Measurements from ENCODE around the gene MBP. TPM values are rescaled to one million over a fixed set of nuclear protein-coding genes. Genes with fewer than 3 reads are reported as not detected.

MBP gene
- total and polyA plus RNA-seq, 2 of the 4 experiments (the other 2 are of a cell fraction) = 0.72 to 0.90 TPM

GRCh38 chr18:76992226-76993084 is 140.1 kb downstream of the MBP start:
- H3K27ac ChIP-seq (ENCODE audit: insufficient read depth, low read length) = no peak overlapping the region
- dilution Hi-C loops (cut with HindIII; ENCODE audit: low sequenced_read_pairs, unreplicated experiment) (no loop called here), intact Hi-C loops (cut with micrococcal nuclease) (no loop called here), in situ Hi-C loops (cut with MboI; ENCODE audit: low sequenced_read_pairs) (no loop called here)
- H2BK15ac ChIP-seq (ENCODE audit: low read depth, low read length) = no peak overlapping the region
- H3K4me2 ChIP-seq (ENCODE audit: low read depth, low read length) = no peak overlapping the region
- no peak overlapping the region for H3K56ac ChIP-seq (ENCODE audit: extremely low read depth, insufficient read depth, low read length)
- no peak overlapping the region for H2BK20ac ChIP-seq (ENCODE audit: low read depth, low read length)
- H2AFZ ChIP-seq (replicated peaks; ENCODE audit: low read length, poor library complexity) = peak overlapping the region; percentile 48
- no peak overlapping the region for H3K9ac ChIP-seq (ENCODE audit: low read depth, low read length)
- H3K18ac ChIP-seq (ENCODE audit: low read depth, low read length) = no peak overlapping the region
- no peak overlapping the region for H2AK5ac ChIP-seq (ENCODE audit: low read depth, low read length)
- 71% methylated on average over 3 of the region's 17 CpGs; no CpG with 5 or more reads in 1 of the 2 experiments for WGBS, 2 experiments (ENCODE audit: extremely low coverage in 2 of 2, insufficient read length in 1 of 2)
- H3K27me3 ChIP-seq (ENCODE audit: control insufficient read depth, insufficient read depth, low read length) = peaks cover 10% of the 10 kb centered on the region
- no TSS peak for BruUV-seq (replicated peaks)
- H4K5ac ChIP-seq (ENCODE audit: low read depth, low read length) = no peak overlapping the region
- POLR2A ChIA-PET (ENCODE audit: unreplicated experiment) = no interaction called here
- no peak overlapping the region for H2AK9ac ChIP-seq (replicated peaks; ENCODE audit: low read depth, low read length, poor library complexity)
- no peaks in the 10 kb centered on the region for H3K36me3 ChIP-seq (ENCODE audit: control insufficient read depth, insufficient read depth, low read length)
- no peak overlapping the region for H2BK5ac ChIP-seq (ENCODE audit: low read depth, low read length, poor library complexity, severe bottlenecking)
- no peak overlapping the region for H2BK120ac ChIP-seq (ENCODE audit: low read depth, low read length)
- no peak overlapping the region for H3K4ac ChIP-seq (ENCODE audit: low read depth, low read length)
- no peak overlapping the region for H4K91ac ChIP-seq (ENCODE audit: insufficient read depth, low read depth, low read length)
- CTCF ChIA-PET = no interaction called here
- H3K14ac ChIP-seq (replicated peaks; ENCODE audit: low read depth, low read length) = no peak overlapping the region
- no peaks in the 10 kb centered on the region for H4K20me1 ChIP-seq (ENCODE audit: insufficient read depth, low read length)
- H4K8ac ChIP-seq (ENCODE audit: low read depth in 2 of 2, low read length in 2 of 2) = no peak overlapping the region
- H3K79me1 ChIP-seq (ENCODE audit: low read depth in 1 of 2, low read length in 2 of 2) = no peaks in the 10 kb centered on the region
- H3K9me1 ChIP-seq (ENCODE audit: insufficient read depth, low read length) = no peaks in the 10 kb centered on the region
- H3K9me3 ChIP-seq (ENCODE audit: control insufficient read depth, insufficient read depth, low read length) = no peaks in the 10 kb centered on the region
- ATAC-seq (ENCODE audit: low read depth) (no peak), DNase-seq (no peak)
- no peaks in the 10 kb centered on the region for H3K4me1 ChIP-seq (ENCODE audit: control insufficient read depth, insufficient read depth, low read length)
- no peak overlapping the region for H3K4me3 ChIP-seq (ENCODE audit: insufficient read depth, low read depth, low read length)
- H3K23ac ChIP-seq (ENCODE audit: low read depth, low read length) = no peak overlapping the region
- TF ChIP-seq RFX5 (IDR thresholded peaks at IDR 0.05; ENCODE audit: low read depth, low read length) (no peak), RCOR1 (IDR thresholded peaks at IDR 0.05; ENCODE audit: insufficient replicate concordance, low read length) (no peak), FOS (IDR thresholded peaks at IDR 0.05; ENCODE audit: low read depth, low read length) (no peak), MAFK (IDR thresholded peaks at IDR 0.05; ENCODE audit: low read depth, low read length) (no peak), CTCF (conservative IDR thresholded peaks at IDR 0.05; ENCODE audit: low read depth, low read length) (no peak), CEBPB (IDR thresholded peaks at IDR 0.05; ENCODE audit: low read depth, low read length) (no peak), RAD21 (IDR thresholded peaks at IDR 0.05; ENCODE audit: low read length) (no peak), NFE2L2 (IDR thresholded peaks at IDR 0.05; ENCODE audit: low read depth, low read length) (no peak), USF2 (IDR thresholded peaks at IDR 0.05; ENCODE audit: low read depth, low read length) (no peak), BHLHE40 (IDR thresholded peaks at IDR 0.05; ENCODE audit: low read depth, low read length) (no peak), MAZ (IDR thresholded peaks at IDR 0.05; ENCODE audit: borderline replicate concordance, low read depth, low read length) (no peak), CHD1 (IDR thresholded peaks at IDR 0.05; ENCODE audit: low read depth, low read length) (no peak), MXI1 (IDR thresholded peaks at IDR 0.05; ENCODE audit: borderline replicate concordance, low read depth, low read length) (no peak), SMC3 (IDR thresholded peaks at IDR 0.05; ENCODE audit: low read depth, low read length) (no peak), POLR2A (IDR thresholded peaks at IDR 0.05; ENCODE audit: low read depth, low read length) (no peak)

Measured in IMR-90 (cell line).